Jurkat, Clone E6-1 (cell line): ENCODE measurements around the gene PNPO.
"Not testable (repeated sequence)": the region's sequence is repeated elsewhere in the genome, so short reads cannot be mapped to it uniquely, and the experiment has no call there.

Experiments
- DNase-seq: peaks from one replicate; pipeline ENCODE4 v3.0.0-alpha.2; 2011; ENCODE audit warnings: low read depth, low spot score
- H3K4me3 ChIP-seq: 2 replicates; pipeline ENCODE4 v1.5.1; 2011; ENCODE audit warnings: mild to moderate bottlenecking, low read length, control low read depth, moderate library complexity

PNPO gene

DNA sequence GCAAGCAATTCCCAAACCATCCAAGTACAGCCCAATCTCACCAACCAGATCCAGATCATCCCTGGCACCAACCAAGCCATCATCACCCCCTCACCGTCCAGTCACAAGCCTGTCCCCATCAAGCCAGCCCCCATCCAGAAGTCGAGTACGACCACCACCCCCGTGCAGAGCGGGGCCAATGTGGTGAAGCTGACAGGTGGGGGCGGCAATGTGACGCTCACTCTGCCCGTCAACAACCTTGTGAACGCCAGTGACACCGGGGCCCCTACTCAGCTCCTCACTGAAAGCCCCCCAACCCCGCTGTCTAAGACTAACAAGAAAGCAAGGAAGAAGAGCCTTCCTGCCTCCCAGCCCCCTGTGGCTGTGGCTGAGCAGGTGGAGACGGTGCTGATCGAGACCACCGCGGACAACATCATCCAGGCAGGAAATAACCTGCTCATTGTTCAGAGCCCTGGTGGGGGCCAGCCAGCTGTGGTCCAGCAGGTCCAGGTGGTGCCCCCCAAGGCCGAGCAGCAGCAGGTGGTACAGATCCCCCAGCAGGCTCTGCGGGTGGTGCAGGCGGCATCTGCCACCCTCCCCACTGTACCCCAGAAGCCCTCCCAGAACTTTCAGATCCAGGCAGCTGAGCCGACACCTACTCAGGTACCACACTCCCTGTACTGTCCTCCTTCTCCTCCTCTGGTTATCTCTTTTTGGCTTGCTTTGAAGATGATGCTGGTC lies 24.7 kb upstream of the PNPO start:
- DNase-seq = no peak

DNA sequence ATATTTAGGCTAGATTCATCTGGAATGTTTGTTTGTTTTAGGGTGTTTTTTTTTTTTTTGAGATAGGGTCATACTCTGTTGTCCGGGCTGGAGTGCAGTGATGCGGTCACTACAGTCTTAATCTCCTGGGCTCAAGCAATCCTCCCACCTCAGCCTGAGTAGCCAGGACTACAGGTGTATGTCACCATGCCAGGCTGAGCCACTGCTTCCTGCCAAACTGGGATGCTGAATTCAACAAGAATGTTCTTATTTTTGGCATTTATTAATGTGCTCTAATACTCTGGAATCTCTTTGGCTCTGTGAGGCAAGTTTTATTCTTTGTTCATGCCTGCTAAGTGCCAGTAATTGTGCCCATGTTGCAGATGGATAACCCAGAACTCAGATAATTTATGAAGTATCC lies 23.8 kb upstream of the PNPO start:
- no peak for DNase-seq

More for the DNA sequence above, 24.7 kb upstream of the PNPO start:
- no peak overlapping the region for H3K4me3 ChIP-seq

DNA sequence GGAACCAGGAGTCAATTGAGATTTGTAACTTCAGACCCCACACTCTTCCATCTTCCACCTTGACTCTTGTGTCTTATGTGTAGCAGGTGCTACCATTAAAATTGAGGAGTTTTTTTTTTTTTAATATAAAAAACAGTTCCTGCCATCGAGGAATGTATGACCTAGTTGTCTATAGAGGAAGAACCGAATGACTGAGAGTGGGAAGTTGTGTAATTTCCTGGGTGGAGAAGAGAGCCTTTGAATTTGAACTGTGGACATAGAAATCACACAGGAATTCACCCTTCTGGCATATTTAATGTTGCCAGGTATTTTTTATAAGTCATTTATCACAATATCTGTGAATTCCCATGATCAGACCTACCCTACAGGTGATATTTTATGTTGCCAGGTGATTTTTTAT lies 23.4 kb upstream of the PNPO start:
- no peak for DNase-seq
- H3K4me3 ChIP-seq = no peak overlapping the region

More for the DNA sequence above, 23.8 kb upstream of the PNPO start:
- no peak overlapping the region for H3K4me3 ChIP-seq

DNA sequence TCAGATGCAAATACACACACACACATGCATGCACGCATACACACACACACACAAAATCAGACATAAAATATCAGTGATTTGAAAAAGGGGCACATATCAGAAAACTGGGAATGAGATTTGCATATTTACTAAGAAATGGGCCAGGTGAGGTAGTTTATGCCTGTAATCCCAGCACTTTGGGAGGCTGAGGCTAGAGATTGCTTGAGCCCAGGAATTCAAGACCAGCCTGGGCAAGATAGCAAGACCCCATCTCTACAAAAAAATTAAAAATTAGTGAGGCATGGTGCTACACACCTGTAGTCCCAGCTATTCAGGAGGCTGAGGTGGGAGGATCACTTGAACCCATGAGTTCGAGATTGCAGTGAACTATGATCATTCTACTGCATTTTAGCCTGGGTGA lies 22.4 kb upstream of the PNPO start:
- no peak overlapping the region for H3K4me3 ChIP-seq
- DNase-seq = no peak

DNA sequence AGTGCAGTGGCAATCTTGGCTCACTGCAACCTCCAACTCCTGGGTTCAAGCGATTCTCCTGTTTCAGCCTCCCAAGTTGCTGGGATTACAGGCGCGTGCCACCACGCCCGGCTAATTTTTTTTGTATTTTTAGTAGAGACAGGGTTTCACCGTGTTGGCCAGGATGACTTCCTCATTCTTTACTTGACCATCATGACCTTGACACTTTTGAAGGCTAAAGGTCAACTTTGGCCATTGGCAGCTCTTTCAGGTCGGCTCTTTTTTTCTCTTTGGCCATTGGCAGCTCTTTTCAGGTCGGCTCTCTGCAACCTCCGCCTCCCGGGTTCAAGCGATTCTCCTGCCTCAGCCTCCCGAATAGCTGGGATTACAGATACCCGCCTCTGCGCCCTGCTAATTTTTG lies 21.5 kb upstream of the PNPO start:
- not testable (repeated sequence) for H3K4me3 ChIP-seq, DNase-seq

DNA sequence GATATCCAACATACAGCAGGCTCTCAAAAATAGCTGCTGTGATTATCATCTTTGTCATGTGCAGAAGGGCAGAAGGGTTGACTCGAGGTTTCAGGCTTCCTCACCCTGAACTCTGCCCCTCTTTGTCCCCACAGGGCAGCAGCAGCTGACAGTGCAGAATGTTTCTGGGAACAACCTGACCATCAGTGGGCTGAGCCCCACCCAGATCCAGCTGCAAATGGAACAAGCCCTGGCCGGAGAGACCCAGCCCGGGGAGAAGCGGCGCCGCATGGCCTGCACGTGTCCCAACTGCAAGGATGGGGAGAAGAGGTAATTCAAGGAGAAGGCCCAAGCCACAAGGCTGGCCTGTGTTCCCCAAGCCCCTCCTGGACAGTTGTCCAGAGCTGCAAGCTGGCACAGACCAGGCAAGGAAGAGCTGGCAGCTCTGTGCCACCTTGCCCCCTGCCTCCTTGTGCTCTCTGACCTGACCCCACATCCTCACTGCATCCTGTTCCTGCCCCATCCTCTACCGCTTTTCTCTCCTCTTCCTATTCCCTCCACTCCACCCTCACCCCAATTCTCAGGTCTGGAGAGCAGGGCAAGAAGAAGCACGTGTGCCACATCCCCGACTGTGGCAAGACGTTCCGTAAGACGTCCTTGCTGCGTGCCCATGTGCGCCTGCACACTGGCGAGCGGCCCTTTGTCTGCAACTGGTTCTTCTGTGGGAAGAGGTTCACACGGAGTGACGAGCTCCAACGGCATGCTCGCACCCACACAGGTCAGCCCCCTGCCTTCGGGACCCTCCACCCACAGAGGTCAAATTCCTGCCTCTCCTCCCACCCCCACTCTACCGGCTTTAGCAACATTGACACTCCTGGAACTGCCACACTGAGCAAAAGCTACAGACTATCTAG lies 16.3 kb upstream of the PNPO start:
- no peak for DNase-seq
- H3K4me3 ChIP-seq = no peak overlapping the region

DNA sequence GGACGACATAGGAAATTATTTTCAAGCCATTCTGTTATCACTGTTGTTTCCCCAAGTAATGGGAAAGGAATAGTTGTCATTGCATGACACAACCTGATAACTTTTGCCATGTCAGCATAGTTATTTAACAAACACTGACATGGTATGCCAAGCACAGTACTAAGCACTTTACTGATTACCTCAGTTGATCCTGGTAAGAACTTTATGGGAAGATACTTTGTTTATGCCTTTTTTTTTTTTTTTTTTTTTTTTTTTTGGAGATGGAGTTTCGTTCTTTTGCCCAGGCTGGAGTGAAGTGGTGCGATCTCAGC lies 15.7 kb upstream of the PNPO start:
- DNase-seq = no peak
- H3K4me3 ChIP-seq = no peak overlapping the region

DNA sequence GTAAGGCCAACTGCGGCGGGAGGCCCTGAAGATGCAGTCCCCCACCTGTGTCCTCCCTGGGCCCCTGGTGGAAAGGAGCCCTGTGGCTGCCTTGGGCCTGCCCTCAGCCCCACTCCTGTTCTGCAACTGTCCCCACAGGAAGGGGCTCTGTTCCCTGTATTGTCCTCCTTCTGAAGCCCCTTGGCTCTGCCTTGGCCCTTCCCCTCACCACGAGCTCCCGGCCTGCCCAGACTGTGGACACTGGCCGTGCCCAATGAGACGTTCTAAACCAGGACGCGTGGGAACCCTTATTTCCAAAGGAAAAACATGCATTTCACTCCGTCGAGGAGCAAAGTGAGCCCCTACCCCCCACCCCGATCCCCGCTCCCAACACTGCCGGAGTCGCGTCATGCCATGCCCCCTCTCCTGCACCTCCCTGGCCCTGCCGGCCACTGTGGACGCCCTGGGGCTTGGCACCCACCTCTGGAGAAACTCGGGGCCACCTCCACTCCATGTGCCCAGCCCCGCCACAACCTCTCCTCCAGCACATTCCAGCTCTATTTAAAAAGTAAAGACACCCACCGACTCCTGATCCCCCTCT lies 13.5 kb upstream of the PNPO start:
- DNase-seq = no peak
- no peak overlapping the region for H3K4me3 ChIP-seq

DNA sequence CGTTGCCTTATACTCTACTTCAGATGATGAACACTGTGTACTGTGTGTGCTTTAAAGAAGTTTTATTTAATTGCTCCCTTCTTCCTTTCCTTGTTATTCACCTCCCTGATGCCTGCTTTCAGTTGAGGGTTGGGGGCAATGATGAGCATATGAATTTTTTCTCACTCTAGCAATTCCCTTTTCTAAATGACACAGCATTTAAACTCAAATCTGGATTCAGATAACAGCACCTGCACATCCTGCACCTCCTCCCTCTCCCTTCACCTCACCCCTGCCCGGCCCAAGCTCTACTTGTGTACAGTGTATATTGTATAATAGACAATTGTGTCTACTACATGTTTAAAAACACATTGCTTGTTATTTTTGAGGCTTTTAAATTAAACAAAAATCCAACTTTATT lies 13.0 kb upstream of the PNPO start:
- no peak overlapping the region for H3K4me3 ChIP-seq
- no peak for DNase-seq

DNA sequence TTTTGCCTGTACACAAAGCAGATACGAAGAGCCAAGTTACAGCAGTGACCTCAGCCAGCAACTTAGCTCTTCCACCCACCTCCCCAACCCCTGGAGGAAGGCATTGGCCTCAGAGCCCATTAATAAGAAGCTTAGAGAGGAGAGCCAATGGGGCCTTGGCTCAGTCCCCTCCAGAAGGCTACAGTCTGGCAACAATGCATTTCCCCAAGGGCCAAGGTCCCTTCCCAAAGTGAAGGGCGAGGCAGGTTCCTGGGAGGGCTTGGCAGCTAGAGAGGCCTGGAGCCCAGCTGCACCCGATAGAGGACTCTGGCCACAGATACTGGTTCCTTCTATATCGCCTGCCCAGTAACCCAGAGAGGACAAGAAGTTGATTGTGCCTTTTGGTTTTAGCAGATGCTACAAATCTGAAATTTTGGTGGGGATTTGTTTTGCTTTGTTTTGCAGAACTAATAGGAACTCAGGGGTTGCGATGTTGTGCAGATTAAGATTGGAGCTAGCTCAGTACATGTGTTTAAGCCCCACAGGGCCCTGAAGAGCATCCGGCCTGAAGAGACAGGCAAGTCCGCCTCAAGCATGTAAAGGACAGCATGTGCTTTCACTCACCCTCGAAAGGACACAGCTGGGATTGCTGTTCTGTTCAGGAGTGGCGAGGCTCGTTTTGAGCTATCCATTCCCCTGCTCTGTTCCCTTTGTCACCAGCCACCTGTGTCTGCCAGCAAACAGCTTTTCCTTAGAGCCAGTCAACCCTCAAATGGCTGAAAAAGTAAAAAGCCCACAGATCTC lies 12.0 kb upstream of the PNPO start:
- no peak overlapping the region for H3K4me3 ChIP-seq
- no peak for DNase-seq

DNA sequence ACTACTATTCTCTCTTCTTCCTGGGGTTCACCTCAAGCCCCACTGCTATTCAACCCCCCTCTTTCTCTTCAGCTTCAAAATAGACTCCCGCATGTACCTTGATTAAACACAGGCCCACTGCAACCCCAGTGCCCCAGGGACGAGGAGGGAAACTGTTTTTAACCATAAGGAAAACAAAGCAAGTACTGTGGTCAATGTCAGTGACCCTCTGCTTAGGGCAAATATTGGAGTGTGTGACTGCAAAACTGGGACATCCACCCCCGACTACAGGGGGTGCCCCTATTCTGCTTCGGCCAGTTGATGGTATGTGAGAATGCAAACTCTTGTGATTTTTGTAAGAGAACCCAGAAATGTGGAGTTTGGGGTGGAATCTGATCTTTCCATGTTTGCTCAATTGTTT lies 9.5 kb upstream of the PNPO start:
- DNase-seq = no peak
- H3K4me3 ChIP-seq = no peak overlapping the region

DNA sequence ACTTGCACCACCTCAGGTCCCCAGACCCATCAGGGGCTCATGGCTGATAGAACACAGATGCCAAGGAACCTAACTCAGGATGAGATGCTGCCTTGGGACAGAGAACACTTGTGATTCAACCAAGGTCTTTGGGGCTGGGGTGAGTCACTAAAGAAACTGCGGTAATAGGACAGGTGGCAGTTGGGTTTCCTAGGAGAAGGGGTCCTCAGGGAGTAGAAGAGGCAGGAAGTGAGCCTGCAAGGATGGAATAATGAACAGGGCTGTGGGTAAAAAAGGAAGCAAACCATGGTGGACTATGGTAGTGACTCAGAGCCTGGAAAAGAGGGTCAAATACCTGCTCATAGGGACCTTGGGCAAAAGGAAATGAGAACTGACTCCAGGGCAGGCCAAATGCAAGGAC lies 6.5 kb upstream of the PNPO start:
- DNase-seq = no peak
- H3K4me3 ChIP-seq = no peak overlapping the region

DNA sequence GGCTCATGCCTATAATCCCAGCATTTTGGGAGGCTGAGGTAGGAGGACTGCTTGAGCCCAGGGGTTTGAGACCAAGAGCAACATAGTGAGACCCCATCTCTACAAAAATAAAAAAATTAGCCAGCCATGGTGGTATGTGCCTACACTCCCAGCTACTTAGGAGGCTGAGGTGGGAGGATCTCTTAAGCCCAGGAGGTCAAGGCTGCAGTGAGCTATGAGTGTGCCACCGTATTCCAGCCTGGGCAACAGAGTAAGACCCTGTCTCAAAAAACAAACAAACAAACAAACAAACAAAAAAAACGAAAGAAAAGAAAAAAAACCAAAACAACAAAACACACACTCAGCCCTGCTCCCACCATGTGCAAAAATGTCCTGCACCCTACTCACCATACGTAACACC lies 5.9 kb upstream of the PNPO start:
- DNase-seq = not testable (repeated sequence)

DNA sequence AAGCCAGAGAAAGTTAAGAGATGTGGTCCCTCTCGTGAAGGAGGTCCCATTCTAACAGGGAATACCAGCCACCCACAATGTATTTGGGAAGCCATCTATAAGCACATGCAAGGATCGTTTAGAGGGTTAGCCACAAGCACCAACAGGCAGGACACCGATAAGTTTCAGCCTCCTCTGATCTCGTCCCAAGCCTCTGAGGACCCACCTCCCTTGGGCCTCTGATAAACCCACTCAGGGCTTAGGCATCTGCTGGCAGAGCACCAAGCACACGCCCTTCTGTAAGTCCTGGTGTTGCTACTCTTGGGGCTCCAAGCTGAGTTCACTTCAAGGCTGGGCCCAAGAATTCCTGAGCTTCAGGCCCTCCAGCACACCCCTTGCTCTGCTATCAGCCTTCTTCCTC lies 5.4 kb upstream of the PNPO start:
- H3K4me3 ChIP-seq = no peak overlapping the region
- no peak for DNase-seq

More for the DNA sequence above, 5.9 kb upstream of the PNPO start:
- H3K4me3 ChIP-seq = not testable (repeated sequence)

DNA sequence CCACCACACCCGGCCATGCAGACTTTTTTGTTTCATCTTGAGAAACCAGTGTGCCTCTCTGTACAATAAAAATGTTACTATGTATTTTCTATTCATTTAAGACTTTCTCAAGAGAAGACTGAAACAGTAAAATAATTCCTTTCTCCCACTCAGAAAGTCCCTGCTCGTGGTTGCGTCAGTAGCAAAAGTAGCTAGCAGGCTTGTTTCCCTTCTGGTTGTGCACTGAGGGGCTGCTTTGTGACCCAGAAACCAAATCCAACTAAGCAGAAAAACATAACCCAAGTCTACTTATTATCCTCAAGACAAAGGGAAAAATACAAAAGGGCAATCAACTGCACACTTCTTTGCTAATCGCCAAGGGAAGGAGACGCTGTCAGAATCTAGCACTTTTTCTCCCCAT lies 3.4 kb upstream of the PNPO start:
- no peak for DNase-seq
- no peak overlapping the region for H3K4me3 ChIP-seq

DNA sequence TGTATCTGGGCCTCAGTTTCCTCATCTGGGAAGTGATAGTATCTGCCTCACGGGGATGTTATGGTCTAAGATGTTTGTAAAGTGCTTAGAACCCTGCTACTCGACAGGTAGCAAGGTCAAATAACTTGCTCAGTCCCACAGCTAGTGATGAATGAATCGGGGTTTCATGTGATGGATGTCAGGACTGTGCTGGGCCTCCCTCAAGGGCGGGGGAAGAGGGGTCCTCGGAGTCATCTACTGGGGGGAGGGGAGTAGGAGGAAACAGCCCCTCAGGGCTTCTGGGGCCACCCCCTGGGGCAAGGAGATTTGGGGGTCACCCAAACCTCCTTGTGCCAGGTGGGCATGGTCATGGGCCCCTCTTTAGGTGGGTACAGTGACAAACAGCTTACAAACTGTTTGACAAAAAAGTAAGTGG lies 732 bp downstream of the PNPO start:
- H3K4me3 ChIP-seq = peak overlapping the region; percentile 84
- DNase-seq = no peak

DNA sequence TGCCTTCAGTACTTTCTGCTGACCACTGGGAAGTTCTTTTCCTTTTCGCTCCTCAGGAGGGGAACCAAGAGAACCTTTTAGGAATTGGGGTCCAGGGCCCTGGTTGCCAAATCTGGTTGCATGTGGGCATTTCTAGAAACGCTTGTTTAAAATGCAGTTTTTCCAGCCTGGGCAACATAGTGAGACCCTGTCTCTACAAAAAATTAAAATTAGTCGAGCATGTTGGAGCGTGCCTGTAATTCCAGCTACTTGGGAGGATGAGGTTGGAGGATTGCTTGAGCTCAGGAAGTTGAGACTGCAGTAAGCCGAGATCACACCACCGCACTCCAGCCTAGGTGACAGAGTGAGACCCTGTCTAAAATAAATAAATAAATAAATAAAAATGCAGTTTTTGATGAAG lies 1.2 kb downstream of the PNPO start:
- H3K4me3 ChIP-seq = peak overlapping the region; percentile 84
- no peak for DNase-seq

DNA sequence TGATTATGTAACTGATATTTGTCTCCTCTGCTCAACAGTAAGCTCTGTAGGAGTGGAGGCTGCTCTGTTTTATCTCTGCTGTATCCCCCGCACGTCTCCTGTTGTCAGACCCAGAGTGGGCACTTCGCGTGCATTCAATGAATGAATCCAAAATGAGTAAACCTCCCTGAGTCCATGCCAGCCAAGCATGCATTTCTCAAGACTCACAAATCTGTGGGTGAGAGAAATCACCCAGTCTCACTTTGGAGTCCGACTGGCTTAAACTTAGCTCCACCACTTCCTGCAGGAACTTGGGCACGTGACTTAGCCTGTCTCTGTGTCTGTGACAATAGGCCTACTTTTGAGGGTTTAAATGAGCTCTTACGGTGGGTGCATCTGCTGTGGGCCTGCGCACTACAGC lies 3.7 kb downstream of the PNPO start:
- peak; percentile 82 for DNase-seq

More for the DNA sequence above, 3.7 kb downstream of the PNPO start:
- peak overlapping the region; percentile 53 for H3K4me3 ChIP-seq
